B cell (primary cell): ENCODE measurements around the gene PGAM2.

Experiments
- CTCF ChIP-seq: fragments of 200-600 bp; IDR thresholded peaks from one replicate; pipeline ENCODE4 v1.8.0; 2022; ENCODE audit warnings: antibody characterized with exemption, mild to moderate bottlenecking
- EZH2 ChIP-seq: IDR thresholded peaks from 2 replicates; pipeline ENCODE4 v1.6.1; 2012; ENCODE audit warnings: borderline replicate concordance, low read depth, mild to moderate bottlenecking, moderate library complexity, low read length; ENCODE audit not compliant: insufficient read depth, poor library complexity, severe bottlenecking

DNA sequence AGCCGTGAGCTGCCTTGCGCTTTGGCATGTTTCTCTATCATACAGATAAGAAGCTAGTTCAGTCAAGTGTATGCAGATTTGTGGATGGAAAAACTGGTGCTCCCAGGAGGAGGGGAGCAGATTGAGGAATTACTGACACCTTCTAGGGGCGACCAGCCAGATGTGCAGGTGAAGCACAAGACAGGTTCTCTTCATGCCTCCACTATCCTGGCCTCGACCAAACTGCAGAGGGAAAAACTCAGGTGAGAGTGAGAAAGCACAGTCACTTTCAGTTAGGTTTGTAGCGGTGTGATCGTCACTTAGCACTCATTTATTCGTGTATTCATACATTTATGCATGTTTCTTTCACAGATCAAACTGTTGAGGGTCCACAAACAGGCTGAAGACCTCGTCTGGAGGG, 21.5 kb downstream of the PGAM2 start:
- TF ChIP-seq CTCF (no peak), EZH2 (no peak)
